ENCODE data around the gene KRTAP5-2.
A peak's percentile ranks its signal among the peaks of the same experiment; 100 is the strongest.
"Not testable (repeated sequence)": the region's sequence is repeated elsewhere in the genome, so short reads cannot be mapped to it uniquely, and the experiment has no call there.

Gene KRTAP5-2

DNA sequence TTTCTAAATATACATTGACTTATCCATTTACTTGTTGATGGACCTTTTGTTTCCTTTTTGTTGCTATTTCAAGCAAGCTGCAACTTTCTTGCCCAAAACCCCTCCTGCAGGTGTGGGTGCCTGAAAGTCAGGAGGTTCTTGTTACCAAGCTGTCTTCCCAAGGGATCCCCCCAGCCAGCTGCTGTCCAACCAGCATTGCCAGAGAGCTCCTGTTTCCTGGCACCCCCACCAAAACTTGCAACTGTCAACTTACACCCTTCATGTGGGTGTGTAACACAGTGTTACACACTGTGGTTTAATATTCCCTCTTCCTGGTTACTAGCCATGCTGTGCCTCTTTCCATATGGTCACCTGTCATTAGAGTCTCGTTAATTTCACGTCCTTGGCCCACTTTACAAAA, 11.4 kb downstream of the KRTAP5-2 start:
- DNase-seq: no peak

DNA sequence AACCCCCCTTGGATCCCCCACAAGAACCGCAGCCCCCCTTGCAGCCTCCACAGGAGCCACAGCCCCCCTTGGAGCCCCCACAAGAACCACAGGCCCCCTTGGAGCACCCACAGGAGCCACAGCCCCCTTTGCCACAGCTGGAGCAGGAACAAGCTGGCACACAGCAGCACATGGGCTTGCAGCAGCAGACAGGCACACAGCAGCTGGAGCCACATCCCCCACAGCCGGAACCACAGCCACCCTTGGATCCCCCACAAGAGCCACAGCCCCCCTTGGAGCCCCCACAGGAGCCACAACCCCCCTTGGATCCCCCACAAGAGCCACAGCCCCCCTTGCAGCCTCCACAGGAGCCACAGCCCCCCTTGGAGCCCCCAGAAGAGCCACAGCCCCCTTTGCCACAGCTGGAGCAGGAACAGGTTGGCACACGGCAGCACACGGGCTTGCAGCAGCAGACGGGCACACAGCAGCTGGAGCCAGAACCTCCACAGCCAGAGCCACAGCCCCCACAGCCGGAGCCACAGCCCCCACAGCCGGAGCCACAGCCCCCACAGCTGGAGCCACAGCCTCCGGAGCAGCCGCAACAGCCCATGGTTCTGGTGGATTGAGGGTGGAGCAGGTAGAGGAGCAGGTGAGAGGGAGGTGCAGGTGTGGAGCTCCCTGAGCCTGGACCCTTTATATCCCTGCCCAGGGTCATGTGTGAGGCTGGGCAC, 13.3 kb downstream of the KRTAP5-2 start, which contains the start of gene KRTAP5-1:
TSS of gene KRTAP5-1 (minus strand) at position 623 of the 710 bp plus-strand sequence. CDS start at position 589, 34 bp downstream.
- not testable (repeated sequence) for DNase-seq

DNA sequence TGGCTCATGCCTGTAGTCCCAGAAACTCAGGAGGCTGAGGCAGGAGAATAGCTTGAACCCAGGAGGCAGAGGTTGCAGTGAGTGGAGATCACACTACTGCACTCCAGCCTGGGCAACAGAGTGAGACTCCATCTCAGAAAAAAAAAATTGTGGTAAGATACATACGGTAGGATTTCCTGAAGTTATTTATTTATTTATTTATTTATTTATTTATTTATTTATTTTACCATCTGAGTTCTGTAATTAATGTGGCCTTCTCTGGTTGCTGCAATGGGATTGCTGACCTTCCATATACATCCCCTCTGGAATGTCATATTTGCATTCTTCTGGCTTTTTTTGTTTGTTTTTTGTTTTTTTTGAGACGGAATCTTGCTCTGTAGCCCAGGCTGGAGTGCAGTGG, 15.2 kb downstream of the KRTAP5-2 start:
- not testable (repeated sequence) for DNase-seq

DNA sequence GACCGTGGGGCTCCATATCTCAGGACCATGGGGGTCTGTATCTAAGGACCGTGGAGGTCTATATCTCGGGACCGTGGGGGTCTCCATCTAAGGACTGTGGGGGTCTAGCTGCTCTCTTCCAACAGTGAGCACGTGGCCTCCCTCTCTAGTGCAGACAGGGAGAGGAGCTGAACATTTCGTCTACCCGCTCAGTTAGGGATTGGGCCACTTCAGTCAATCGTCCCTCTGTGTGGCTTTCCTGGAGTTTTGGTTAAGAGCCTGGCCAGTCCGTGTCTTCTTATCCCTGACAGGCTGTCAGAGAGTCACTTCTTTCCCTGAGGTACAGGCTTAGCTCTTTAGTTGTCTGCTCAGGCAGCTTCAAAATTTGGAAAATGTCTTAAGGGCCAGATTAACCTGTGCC, 16.1 kb downstream of the KRTAP5-2 start:
- DNase-seq: no peak

GRCh38 chr11:1576825-1577224, 21.3 kb downstream of the KRTAP5-2 start:
- no peak for DNase-seq

- DNase-seq: not testable (repeated sequence)
These were observed 22.3 kb downstream of the KRTAP5-2 start for GRCh38 chr11:1575756-1576155.

GRCh38 chr11:1574933-1575242, 23.2 kb downstream of the KRTAP5-2 start:
- no peak for DNase-seq

GRCh38 chr11:1574238-1574932, 23.7 kb downstream of the KRTAP5-2 start:
- peak; percentile 27 to 55 for DNase-seq

DNA sequence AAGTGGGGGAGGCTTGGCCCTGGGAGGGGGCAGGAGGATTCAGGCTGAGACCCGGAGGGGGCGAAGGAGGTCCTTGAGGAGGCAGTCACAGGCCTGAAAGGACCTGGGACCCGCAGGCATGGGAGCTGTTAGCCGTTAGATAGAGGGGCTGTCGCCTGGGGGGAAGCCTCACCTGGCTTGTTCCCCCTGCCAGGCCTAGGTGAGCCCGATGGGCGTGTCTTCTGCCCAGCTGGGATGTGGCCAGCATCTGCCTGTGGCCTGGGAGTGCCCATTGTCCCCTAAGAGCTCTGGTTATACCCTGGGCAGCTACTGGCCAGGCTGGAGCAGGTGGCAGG, 24.2 kb downstream of the KRTAP5-2 start:
- DNase-seq: no peak

DNA sequence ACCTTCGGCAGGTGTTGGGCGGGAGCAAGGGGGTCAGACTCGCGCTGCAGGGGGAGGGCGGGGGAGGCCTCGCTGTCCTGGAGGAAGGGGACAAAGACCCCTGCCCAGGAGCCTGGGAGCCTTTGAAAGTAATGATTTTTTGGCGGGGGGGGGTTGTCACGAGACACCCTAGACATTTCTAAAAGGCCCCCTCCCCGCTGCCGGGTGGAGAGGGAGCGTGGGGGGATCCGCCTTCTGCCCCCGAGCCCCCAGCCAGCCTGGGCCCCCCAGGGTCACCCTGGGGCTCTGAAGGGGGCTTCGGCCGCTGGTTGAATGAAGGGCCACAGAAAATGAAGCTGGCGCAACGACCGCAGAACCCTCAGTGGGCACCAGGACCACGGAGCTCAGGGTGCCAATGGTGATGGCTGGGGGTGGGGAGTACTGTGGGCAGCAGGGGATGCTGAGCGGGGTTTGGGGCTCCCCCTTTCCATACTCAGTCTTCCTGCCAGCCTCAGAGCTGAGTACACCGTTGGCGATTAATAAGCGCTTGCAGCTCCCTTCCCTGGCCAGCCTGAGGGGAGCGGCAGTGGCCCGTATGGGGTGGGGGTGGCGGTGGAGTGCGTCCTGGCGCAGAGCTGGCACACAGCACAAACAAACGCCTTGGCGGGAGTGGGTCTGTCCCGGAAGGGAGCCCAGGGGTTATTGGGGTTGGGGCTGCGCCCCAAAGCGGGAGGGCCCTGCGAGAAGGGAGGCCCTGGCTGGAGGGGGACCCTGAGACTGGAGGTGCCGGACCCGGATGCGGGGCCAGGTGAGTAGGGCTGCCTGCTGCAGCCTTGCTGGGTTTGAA, 24.8 kb downstream of the KRTAP5-2 start:
- no peak for DNase-seq

DNA sequence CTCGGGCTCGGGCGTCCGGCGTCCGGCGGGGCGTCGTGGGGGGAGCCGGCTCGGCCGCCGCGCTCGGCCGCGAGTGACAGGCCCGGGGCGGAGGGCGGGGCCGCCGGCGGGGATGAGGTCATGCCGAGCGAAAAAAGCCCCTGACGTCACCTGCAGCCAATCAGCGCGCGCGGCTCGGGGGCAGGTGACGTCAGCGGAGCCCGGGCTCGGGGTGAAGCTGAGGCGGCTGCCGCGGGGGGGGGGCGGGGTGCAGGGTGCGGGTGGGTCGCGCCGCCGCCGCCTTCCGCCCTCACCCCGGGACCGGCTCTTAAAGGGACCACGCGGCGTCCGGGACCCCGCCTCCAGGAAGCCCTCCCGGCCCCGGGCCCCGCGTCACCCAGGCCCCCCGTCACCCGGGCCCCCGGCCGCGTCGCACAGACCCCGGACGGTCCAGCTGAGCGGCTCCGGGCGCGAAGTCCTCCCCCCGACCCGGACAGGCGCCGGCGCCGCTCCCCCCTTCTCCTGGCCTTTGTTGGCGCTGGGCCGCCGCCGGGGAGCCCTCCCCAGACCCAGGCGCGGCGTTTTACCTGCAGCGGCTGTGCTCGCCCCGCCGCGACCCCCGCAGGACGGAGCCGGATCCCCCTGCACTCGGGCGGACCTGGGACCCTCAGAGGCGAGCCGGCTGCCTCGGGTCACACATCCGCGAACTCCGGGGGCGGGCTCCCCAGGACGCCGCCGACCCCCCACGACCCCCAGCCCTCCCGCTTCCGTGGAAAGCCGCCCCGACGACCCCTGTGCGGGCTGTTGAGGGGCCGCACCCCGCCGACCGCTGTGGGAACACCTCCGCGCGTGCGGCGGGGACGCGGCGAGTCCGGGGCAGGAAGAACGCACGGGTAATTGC, 25.7 kb downstream of the KRTAP5-2 start, which contains the start of gene DUSP8:
TSS of gene DUSP8 (minus strand) at position 75 of the 880 bp plus-strand sequence. CDS start 6,445 bp downstream, outside the sequence.
- peak; percentile 79 to 94 for DNase-seq

- no peak for DNase-seq
These were observed 26.3 kb downstream of the KRTAP5-2 start for GRCh38 chr11:1571760-1572196.

DNA sequence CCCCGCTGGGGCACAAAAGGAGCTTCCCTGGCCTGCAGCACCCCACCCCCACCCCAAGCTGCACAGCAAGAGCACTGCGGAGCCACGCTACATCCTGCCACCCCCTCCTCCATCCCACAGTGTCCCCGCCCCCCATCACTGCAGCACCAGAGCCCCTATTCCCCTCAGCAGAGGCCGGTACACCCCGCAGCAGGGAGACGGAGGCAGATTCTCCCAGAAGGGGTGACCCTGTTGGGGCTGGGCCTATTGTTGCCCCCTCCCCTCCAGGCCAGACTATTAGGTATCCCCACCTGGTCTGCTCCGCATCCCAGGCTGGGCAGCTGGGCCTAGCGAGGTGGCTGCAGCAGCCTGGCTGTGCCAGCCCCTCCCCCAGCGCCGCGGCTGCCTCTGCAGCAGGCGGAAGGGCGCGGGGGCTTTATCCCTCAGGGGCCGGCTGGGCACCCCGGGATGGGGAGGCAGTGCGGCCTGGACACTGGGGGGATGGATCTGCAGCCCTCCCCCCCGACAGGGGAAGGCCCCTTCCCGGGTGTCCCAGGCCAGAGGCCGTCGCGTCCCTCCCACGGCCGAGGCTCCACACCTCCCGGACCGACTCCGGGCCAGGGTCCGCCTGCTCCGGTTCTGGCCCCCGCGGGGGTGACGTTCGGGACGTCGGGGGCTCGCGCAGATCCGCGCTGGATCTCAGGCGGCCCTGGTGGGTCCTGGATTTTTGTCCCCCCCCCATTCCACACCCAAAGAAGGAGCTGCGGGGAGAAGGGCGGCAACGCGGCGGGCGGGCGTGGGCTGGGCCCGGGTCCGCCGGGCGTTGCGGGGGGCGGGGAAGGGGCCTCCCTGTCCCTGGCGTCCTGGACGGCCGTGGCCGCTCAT, 27.0 kb downstream of the KRTAP5-2 start:
- DNase-seq: no peak

GRCh38 chr11:1570531-1570895, 27.6 kb downstream of the KRTAP5-2 start:
- no peak for DNase-seq

- no peak for DNase-seq
These were observed 28.1 kb downstream of the KRTAP5-2 start for GRCh38 chr11:1570001-1570453.

GRCh38 chr11:1569251-1569780, 28.8 kb downstream of the KRTAP5-2 start:
- no peak for DNase-seq

- DNase-seq: no peak
These were observed 29.6 kb downstream of the KRTAP5-2 start for GRCh38 chr11:1568441-1568911.

- no peak for DNase-seq
These were observed 30.4 kb downstream of the KRTAP5-2 start for GRCh38 chr11:1567721-1568100.

DNA sequence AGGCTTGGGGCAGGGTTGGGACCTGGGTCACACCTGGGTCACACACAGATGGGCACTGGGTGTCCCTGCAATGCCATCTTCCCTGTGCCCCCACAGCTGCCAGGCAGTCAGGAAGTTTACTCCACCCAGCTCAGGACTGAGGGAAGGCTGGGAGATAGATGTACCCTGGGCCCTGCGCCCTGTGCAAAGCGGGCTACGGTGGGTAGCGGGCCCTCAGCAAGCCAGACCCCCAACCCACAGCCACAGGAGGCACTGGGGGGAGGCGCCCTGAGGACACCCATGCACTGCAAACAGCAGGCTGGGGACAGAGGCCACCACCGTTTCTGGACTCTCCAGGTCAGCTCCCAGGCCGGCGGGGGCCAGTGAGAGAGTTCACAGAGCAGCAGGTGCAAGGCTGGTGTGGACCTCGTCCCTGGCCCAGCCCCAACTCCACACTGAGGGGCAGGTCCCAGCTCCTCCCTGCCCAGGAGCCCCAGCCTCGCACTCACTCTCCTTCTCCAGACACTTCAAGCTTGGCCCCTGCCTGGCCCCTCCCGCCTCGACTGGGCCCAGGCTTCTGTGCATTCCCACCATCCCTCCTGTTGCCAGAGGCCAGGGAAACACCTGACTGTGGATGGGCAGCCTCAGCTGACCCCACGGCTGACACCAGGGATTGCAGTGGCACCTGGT, 30.9 kb downstream of the KRTAP5-2 start:
- no peak for DNase-seq

GRCh38 chr11:1566381-1567051, 31.6 kb downstream of the KRTAP5-2 start:
- DNase-seq: no peak

All from inflammatory macrophage treated with lipopolysaccharide for 1 hour (primary cell).